ENCODE data around the gene TAL1.

- TF ChIP-seq ZFP3 (CRISPR knock-in tag; IDR thresholded peaks at IDR 0.05), result no peak
- TF ChIP-seq RARB (CRISPR knock-in tag; IDR thresholded peaks at IDR 0.05), result no peak
- TF ChIP-seq ZFP30 (CRISPR knock-in tag; IDR thresholded peaks at IDR 0.05), result no peak
- TF ChIP-seq, protein P1, sequence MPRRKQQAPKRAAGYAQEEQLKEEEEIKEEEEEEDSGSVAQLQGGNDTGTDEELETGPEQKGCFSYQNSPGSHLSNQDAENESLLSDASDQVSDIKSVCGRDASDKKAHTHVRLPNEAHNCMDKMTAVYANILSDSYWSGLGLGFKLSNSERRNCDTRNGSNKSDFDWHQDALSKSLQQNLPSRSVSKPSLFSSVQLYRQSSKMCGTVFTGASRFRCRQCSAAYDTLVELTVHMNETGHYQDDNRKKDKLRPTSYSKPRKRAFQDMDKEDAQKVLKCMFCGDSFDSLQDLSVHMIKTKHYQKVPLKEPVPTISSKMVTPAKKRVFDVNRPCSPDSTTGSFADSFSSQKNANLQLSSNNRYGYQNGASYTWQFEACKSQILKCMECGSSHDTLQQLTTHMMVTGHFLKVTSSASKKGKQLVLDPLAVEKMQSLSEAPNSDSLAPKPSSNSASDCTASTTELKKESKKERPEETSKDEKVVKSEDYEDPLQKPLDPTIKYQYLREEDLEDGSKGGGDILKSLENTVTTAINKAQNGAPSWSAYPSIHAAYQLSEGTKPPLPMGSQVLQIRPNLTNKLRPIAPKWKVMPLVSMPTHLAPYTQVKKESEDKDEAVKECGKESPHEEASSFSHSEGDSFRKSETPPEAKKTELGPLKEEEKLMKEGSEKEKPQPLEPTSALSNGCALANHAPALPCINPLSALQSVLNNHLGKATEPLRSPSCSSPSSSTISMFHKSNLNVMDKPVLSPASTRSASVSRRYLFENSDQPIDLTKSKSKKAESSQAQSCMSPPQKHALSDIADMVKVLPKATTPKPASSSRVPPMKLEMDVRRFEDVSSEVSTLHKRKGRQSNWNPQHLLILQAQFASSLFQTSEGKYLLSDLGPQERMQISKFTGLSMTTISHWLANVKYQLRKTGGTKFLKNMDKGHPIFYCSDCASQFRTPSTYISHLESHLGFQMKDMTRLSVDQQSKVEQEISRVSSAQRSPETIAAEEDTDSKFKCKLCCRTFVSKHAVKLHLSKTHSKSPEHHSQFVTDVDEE (CRISPR knock-in tag; IDR thresholded peaks at IDR 0.05), result no peak
- TF ChIP-seq PATZ1 (CRISPR knock-in tag; IDR thresholded peaks at IDR 0.05; ENCODE audit: borderline replicate concordance), result no peak
- TF ChIP-seq ISL1 (CRISPR knock-in tag; IDR thresholded peaks at IDR 0.05), result no peak
- no peak for TF ChIP-seq GLIS3 (CRISPR knock-in tag; IDR thresholded peaks at IDR 0.05)
- TF ChIP-seq SNAI2 (CRISPR knock-in tag; IDR thresholded peaks at IDR 0.05), result no peak
- no peak for TF ChIP-seq ARNTL (CRISPR knock-in tag; IDR thresholded peaks at IDR 0.05; ENCODE audit: borderline replicate concordance, low read depth)
Measured at GRCh38 chr1:47207803-47208373, 24.1 kb downstream of the TAL1 start.
